ENCODE measurements around the gene VEGFA.

DNA sequence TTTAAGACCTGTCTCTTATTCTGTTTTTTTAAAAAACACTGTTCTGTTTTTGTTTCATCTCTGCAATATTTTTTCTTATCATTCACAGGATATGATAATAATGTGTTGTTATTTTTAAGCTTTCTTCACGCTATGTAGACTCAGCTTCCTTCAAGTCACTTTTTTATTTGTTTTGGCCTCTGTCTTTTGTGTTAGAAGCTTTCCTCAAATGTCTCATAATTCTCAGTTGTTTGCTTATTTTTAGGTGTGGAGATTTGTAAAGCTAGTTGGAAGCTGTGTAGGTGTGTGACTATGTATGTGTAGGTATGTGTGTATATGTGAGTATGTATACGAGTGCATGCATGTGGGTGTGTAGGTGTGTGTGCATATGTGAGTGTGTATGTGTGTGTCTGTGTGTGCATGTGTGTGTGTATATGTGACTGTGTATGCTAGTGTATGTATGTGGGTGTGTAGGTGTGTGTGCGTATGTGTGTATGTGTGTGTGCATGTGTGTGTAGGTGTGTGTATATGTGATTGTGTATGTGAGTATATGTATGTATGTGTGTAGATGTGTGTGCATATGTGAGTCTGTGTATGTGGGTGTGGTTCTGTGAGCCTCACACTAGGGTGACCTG is 16.3 kb upstream of the VEGFA start:
- TF ChIP-seq, protein P1, sequence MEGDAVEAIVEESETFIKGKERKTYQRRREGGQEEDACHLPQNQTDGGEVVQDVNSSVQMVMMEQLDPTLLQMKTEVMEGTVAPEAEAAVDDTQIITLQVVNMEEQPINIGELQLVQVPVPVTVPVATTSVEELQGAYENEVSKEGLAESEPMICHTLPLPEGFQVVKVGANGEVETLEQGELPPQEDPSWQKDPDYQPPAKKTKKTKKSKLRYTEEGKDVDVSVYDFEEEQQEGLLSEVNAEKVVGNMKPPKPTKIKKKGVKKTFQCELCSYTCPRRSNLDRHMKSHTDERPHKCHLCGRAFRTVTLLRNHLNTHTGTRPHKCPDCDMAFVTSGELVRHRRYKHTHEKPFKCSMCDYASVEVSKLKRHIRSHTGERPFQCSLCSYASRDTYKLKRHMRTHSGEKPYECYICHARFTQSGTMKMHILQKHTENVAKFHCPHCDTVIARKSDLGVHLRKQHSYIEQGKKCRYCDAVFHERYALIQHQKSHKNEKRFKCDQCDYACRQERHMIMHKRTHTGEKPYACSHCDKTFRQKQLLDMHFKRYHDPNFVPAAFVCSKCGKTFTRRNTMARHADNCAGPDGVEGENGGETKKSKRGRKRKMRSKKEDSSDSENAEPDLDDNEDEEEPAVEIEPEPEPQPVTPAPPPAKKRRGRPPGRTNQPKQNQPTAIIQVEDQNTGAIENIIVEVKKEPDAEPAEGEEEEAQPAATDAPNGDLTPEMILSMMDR (conservative IDR thresholded peaks at IDR 0.05; ENCODE audit: low read length) = no peak
- no peak for TF ChIP-seq EZH2phosphoT487 (IDR thresholded peaks at IDR 0.05; ENCODE audit: borderline replicate concordance)

All from Loucy (cell line).